HG02885 (cell line): ENCODE measurements around the gene ACBD5.
A peak's percentile ranks its signal among the peaks of the same experiment; 100 is the strongest.
"Not testable (repeated sequence)": the region's sequence is repeated elsewhere in the genome, so short reads cannot be mapped to it uniquely, and the experiment has no call there.

Experiments
- ATAC-seq: cut with Tn5 transposase; IDR thresholded peaks from one replicate; pipeline ENCODE4 v1.9.1; 2021; ENCODE audit warnings: mild to moderate bottlenecking; ENCODE audit not compliant: unreplicated experiment, poor library complexity

The ACBD5 gene

GRCh38 chr10:27241652-27242472 is 1.3 kb upstream of the ACBD5 start:
- ATAC-seq: peak; percentile 73

GRCh38 chr10:27241010-27241651 is 534 bp upstream of the ACBD5 start:
- peak; percentile 20 for ATAC-seq

- not testable (repeated sequence) for ATAC-seq
Measured at GRCh38 chr10:27237531-27237930, 3.1 kb downstream of the ACBD5 start.

- ATAC-seq: not testable (repeated sequence)
Measured at GRCh38 chr10:27236589-27237128, 3.9 kb downstream of the ACBD5 start.

GRCh38 chr10:27235706-27236105 is 4.9 kb downstream of the ACBD5 start:
- ATAC-seq: no peak

GRCh38 chr10:27230022-27230421 is 10.6 kb downstream of the ACBD5 start:
- ATAC-seq: no peak

- no peak for ATAC-seq
Measured at GRCh38 chr10:27225642-27226257, 14.8 kb downstream of the ACBD5 start.

GRCh38 chr10:27225011-27225590 is 15.5 kb downstream of the ACBD5 start:
- no peak for ATAC-seq

GRCh38 chr10:27223964-27224363 is 16.6 kb downstream of the ACBD5 start:
- ATAC-seq: peak; percentile 50

GRCh38 chr10:27207350-27207749 is 33.2 kb downstream of the ACBD5 start:
- ATAC-seq: no peak

GRCh38 chr10:27203806-27204205 is 36.8 kb downstream of the ACBD5 start:
- ATAC-seq: no peak

GRCh38 chr10:27197980-27198620 is 42.5 kb downstream of the ACBD5 start:
- ATAC-seq: no peak

- ATAC-seq: no peak
Measured at GRCh38 chr10:27192284-27192683, 48.3 kb downstream of the ACBD5 start.

- no peak for ATAC-seq
Measured at GRCh38 chr10:27190508-27190907, 50.1 kb downstream of the ACBD5 start.

- ATAC-seq: no peak
Measured at GRCh38 chr10:27188897-27189296, 51.7 kb downstream of the ACBD5 start.

- ATAC-seq: no peak
Measured at GRCh38 chr10:27188259-27188658, 52.3 kb downstream of the ACBD5 start.

GRCh38 chr10:27169849-27170248 is 70.7 kb downstream of the ACBD5 start:
- no peak for ATAC-seq

GRCh38 chr10:27158421-27158820 is 82.2 kb downstream of the ACBD5 start:
- ATAC-seq: no peak

GRCh38 chr10:27157150-27157549 is 83.4 kb downstream of the ACBD5 start:
- ATAC-seq: no peak

GRCh38 chr10:27156566-27156965 is 84.0 kb downstream of the ACBD5 start:
- not testable (repeated sequence) for ATAC-seq
